ENCODE measurements around the gene ABCC5.

The ABCC5 gene

GRCh38 chr3:183949690-183950089 is 68.0 kb downstream of the ABCC5 start:
- TF ChIP-seq, protein P1, sequence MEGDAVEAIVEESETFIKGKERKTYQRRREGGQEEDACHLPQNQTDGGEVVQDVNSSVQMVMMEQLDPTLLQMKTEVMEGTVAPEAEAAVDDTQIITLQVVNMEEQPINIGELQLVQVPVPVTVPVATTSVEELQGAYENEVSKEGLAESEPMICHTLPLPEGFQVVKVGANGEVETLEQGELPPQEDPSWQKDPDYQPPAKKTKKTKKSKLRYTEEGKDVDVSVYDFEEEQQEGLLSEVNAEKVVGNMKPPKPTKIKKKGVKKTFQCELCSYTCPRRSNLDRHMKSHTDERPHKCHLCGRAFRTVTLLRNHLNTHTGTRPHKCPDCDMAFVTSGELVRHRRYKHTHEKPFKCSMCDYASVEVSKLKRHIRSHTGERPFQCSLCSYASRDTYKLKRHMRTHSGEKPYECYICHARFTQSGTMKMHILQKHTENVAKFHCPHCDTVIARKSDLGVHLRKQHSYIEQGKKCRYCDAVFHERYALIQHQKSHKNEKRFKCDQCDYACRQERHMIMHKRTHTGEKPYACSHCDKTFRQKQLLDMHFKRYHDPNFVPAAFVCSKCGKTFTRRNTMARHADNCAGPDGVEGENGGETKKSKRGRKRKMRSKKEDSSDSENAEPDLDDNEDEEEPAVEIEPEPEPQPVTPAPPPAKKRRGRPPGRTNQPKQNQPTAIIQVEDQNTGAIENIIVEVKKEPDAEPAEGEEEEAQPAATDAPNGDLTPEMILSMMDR (IDR thresholded peaks at IDR 0.05; ENCODE audit: extremely low read depth, missing control alignments): no peak

GRCh38 chr3:183946037-183946436 is 71.6 kb downstream of the ABCC5 start:
- no peak for DNase-seq (ENCODE audit: low spot score)
- TF ChIP-seq, protein P1 (IDR thresholded peaks at IDR 0.05; ENCODE audit: extremely low read depth, missing control alignments): no peak

More at GRCh38 chr3:183949690-183950089, 68.0 kb downstream of the ABCC5 start:
- no peak for DNase-seq (ENCODE audit: low spot score)

DNA sequence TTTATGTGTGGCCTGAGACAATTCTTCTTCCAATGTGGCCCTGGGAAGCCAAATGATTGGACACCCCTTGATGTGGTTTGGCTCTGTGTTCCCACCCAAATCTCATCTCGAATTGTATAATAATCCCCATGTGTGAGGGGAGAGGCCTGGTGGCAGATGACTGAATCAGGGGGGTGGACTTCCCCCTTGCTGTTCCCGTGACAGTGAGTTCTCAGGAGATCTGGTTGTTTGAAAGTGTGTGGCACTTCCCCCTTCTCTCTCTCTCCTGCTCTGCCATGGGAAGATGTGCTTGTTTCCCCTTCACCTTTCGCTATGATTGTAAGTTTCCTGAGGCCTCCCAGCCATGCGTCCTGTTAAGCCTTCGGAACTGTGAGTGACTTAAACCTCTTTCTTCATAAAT is 72.9 kb downstream of the ABCC5 start:
- no peak for DNase-seq (ENCODE audit: low spot score)
- TF ChIP-seq, protein P1 (IDR thresholded peaks at IDR 0.05; ENCODE audit: extremely low read depth, missing control alignments): no peak

GRCh38 chr3:183943739-183944138 is 73.9 kb downstream of the ABCC5 start:
- no peak for DNase-seq (ENCODE audit: low spot score)

DNA sequence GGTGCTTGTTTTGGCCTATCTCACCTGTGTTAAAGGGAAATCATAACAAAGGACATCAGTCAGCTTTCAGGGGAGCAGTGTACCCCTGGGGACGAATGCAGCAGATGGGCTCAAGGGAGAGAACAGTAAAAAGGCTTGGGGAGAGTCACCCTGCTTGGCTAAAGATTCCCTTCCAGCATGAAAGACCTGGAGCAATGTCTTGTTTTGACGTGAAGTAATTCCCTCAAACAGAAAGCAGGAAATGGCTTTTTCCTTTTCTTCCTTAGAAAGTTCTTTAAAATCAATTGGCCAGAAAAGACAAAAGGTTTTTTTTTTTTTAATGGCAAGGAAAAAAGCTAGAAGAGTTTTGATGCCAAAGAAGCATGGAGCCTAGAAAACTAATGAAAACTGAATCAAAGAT is 76.5 kb downstream of the ABCC5 start:
- TF ChIP-seq, protein P1 (IDR thresholded peaks at IDR 0.05; ENCODE audit: extremely low read depth, missing control alignments): no peak
- no peak for DNase-seq (ENCODE audit: low spot score)

More at GRCh38 chr3:183943739-183944138, 73.9 kb downstream of the ABCC5 start:
- TF ChIP-seq, protein P1 (IDR thresholded peaks at IDR 0.05; ENCODE audit: extremely low read depth, missing control alignments): no peak

- no peak for DNase-seq (ENCODE audit: low spot score)
- TF ChIP-seq, protein P1 (IDR thresholded peaks at IDR 0.05; ENCODE audit: extremely low read depth, missing control alignments): no peak
Measured at GRCh38 chr3:183937601-183938286, 79.9 kb downstream of the ABCC5 start.

DNA sequence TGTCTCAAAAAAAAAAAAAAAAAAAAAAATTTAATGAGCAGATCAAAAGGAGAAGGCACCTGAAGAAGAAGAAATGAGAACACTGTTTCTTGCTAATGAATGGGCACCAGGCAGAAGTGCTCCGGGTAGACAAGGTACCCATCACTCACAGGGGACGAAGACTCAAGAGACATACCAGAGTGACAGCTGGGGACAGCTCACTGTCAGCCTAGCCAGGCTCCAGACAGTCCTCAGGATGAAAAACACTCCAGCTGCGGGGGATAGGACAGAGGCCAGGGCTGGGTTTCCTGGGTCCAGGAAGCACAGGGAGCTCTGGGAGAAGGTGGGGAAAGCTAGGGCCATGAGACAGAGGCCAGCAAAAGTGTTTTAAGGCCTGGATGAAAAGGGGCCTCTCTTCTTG is 84.5 kb downstream of the ABCC5 start:
- TF ChIP-seq, protein P1 (IDR thresholded peaks at IDR 0.05; ENCODE audit: extremely low read depth, missing control alignments): no peak
- no peak for DNase-seq (ENCODE audit: low spot score)

Measured in GM20000 (cell line).